ENCODE results near the gene PRPH2. TPM values are rescaled to one million over a fixed set of nuclear protein-coding genes. Genes with fewer than 3 reads are reported as not detected.
A peak's percentile ranks its signal among the peaks of the same experiment; 100 is the strongest.

Gene PRPH2
- total and polyA plus RNA-seq, 2 of the 13 experiments (the other 11 are each of a cell fraction or from before 2014, with no cell fraction given) = 0.03 to 0.04 TPM

DNA sequence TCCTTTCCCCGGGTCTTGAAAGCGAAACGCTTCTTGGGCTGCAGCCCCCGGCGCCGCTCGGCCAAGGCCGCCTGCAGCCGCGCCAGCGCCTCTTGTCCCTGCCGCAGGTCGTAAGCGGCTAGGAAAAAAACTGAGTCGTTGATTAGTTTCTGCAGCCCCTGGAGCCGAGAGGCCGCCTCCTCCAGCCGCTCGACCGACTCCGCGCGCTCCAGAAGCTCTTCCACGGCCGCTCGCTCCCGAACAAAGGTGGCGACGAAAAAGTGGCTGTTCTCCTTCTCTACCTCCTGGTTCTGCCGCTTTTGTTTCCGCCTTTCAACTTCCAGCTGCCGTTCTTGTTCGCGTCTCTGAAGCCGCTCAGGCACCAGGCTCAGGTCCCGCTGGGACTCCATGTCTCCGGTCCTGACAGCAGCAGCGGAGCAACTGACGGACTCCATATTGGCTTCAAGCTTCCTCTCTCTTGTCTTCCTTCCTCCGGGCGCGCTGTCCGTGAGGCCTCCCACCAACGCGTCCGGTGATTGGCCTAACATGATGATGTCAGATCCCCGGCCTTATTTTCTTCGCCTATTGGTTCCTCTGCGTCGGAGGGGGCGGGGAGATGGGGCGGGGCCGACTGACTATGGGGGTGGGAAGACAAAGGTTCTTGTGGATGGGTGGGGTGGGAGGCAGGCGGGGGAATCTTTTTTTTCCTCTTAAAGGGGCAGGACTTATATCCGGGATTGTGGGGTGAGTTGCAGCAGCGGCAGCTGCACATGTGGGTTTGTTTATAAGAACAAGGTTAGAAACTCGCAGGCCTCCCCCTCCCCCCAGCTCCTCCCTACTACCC lies 23.5 kb upstream of the PRPH2 start, which contains the start of gene TBCC (continued):
- TF ChIP-seq ZNF17 (CRISPR knock-in tag; IDR thresholded peaks at IDR 0.05) = no peak
- 0 out of 2 replicates have a peak, but pooled peaks have one; percentile 46 for TF ChIP-seq RELA (CRISPR knock-in tag; IDR thresholded peaks at IDR 0.05)
- TF ChIP-seq NFYC (CRISPR knock-in tag; IDR thresholded peaks at IDR 0.05) = peak; percentile 90
- TF ChIP-seq KLF13 (CRISPR knock-in tag; IDR thresholded peaks at IDR 0.05) = no peak
- TF ChIP-seq, protein P1, sequence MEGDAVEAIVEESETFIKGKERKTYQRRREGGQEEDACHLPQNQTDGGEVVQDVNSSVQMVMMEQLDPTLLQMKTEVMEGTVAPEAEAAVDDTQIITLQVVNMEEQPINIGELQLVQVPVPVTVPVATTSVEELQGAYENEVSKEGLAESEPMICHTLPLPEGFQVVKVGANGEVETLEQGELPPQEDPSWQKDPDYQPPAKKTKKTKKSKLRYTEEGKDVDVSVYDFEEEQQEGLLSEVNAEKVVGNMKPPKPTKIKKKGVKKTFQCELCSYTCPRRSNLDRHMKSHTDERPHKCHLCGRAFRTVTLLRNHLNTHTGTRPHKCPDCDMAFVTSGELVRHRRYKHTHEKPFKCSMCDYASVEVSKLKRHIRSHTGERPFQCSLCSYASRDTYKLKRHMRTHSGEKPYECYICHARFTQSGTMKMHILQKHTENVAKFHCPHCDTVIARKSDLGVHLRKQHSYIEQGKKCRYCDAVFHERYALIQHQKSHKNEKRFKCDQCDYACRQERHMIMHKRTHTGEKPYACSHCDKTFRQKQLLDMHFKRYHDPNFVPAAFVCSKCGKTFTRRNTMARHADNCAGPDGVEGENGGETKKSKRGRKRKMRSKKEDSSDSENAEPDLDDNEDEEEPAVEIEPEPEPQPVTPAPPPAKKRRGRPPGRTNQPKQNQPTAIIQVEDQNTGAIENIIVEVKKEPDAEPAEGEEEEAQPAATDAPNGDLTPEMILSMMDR (CRISPR knock-in tag; IDR thresholded peaks at IDR 0.05) = no peak; the same call in 1 of the 2 replicates
- TF ChIP-seq PCBP2 (optimal IDR thresholded peaks at IDR 0.05; ENCODE audit: low read depth, low read length, poor library complexity, severe bottlenecking) = no peak
- TF ChIP-seq ZNF329 (CRISPR knock-in tag; IDR thresholded peaks at IDR 0.05; ENCODE audit: low read depth) = no peak
- no peak for TF ChIP-seq HMGA1 (CRISPR knock-in tag; conservative IDR thresholded peaks at IDR 0.05)
- TF ChIP-seq YEATS4 (CRISPR knock-in tag; IDR thresholded peaks at IDR 0.05; ENCODE audit: borderline replicate concordance) = peak; percentile 66; the same call in 1 of the 2 replicates
- no peak for TF ChIP-seq ZBTB20 (CRISPR knock-in tag; IDR thresholded peaks at IDR 0.05; ENCODE audit: borderline replicate concordance, low read depth)
- peak; percentile 33; the same call in 1 of the 2 replicates for TF ChIP-seq MIXL1 (CRISPR knock-in tag; IDR thresholded peaks at IDR 0.05)
- no peak; the same call in 1 of the 2 replicates for TF ChIP-seq GMEB2 (CRISPR knock-in tag; IDR thresholded peaks at IDR 0.05; ENCODE audit: low read depth)
- TF ChIP-seq U2AF2 (IDR thresholded peaks at IDR 0.05; ENCODE audit: low read depth, low read length) = no peak
- no peak for TF ChIP-seq ZNF282 (IDR thresholded peaks at IDR 0.05; ENCODE audit: partially characterized antibody)
- TF ChIP-seq ZSCAN9 (CRISPR knock-in tag; IDR thresholded peaks at IDR 0.05; ENCODE audit: borderline replicate concordance) = peak; percentile 83; the same call in 1 of the 2 replicates
- TF ChIP-seq SCMH1 (CRISPR knock-in tag; IDR thresholded peaks at IDR 0.05; ENCODE audit: borderline replicate concordance) = no peak
- TF ChIP-seq, protein P2, sequence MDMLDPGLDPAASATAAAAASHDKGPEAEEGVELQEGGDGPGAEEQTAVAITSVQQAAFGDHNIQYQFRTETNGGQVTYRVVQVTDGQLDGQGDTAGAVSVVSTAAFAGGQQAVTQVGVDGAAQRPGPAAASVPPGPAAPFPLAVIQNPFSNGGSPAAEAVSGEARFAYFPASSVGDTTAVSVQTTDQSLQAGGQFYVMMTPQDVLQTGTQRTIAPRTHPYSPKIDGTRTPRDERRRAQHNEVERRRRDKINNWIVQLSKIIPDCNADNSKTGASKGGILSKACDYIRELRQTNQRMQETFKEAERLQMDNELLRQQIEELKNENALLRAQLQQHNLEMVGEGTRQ (IDR thresholded peaks at IDR 0.05; ENCODE audit: low read depth, low read length) = no peak
- TF ChIP-seq, protein P2 (CRISPR knock-in tag; IDR thresholded peaks at IDR 0.05; ENCODE audit: borderline replicate concordance) = no peak
- 0 out of 2 replicates have a peak, but pooled peaks have one; percentile 15 for TF ChIP-seq ZNF780A (CRISPR knock-in tag; IDR thresholded peaks at IDR 0.05)
